Spleen (tissue), 11 donors: ENCODE measurements around the gene CA10. TPM values are rescaled to one million over a fixed set of nuclear protein-coding genes. Genes with fewer than 3 reads are reported as not detected.

Experiments used
- DNase-seq: peaks from one replicate; pipeline ENCODE4 v3.0.0-alpha.2; 2020
- H3K27ac ChIP-seq, 8 donors: fragments of 200-600 bp; sonication (generic) in 7 of 8; 1 replicate in 4 of 8; 2 replicates in 4 of 8; pipeline versions ENCODE4 v1.5.0 to v1.8.0; 2016 to 2021; ENCODE audit warnings: inconsistent platforms in 4 of 8, mild to moderate bottlenecking in 4 of 8, moderate library complexity in 1 of 8
- H3K27me3 ChIP-seq, 7 donors: fragments of 200-600 bp; sonication (generic) in 6 of 7; replicated peaks in 1 of 7; 1 replicate in 4 of 7; 2 replicates in 3 of 7; pipeline versions ENCODE4 v1.5.0 to v1.8.0; 2016 to 2021; ENCODE audit warnings: inconsistent platforms in 3 of 7, mild to moderate bottlenecking in 1 of 7
- H3K36me3 ChIP-seq, 6 donors: fragments of 200-600 bp; sonication (generic) in 5 of 6; 1 replicate in 4 of 6; 2 replicates in 2 of 6; pipeline versions ENCODE4 v1.5.0 to v1.8.0; 2016 to 2021; ENCODE audit warnings: inconsistent platforms in 2 of 6
- H3K4me1 ChIP-seq, 6 donors: fragments of 200-600 bp; sonication (generic) in 5 of 6; 1 replicate in 3 of 6; 2 replicates in 3 of 6; pipeline versions ENCODE4 v1.5.0 to v1.8.0; 2016 to 2021; ENCODE audit warnings: inconsistent platforms in 3 of 6
- H3K4me3 ChIP-seq, 8 donors: fragments of 200-600 bp; sonication (generic) in 7 of 8; 1 replicate in 4 of 8; 2 replicates in 4 of 8; pipeline versions ENCODE4 v1.5.0 to v1.8.0; 2016 to 2021; ENCODE audit warnings: inconsistent platforms in 4 of 8, mild to moderate bottlenecking in 4 of 8, moderate library complexity in 2 of 8
- H3K9me3 ChIP-seq, 8 donors: fragments of 200-600 bp; sonication (generic) in 7 of 8; 1 replicate in 4 of 8; 2 replicates in 4 of 8; pipeline versions ENCODE4 v1.5.0 to v1.8.0; 2016 to 2021; ENCODE audit warnings: inconsistent platforms in 4 of 8
- POLR2A ChIP-seq, 3 donors: fragments of 450-650 bp; IDR thresholded peaks; one replicate each; pipeline ENCODE4 v1.5.1; 2017; ENCODE audit warnings: antibody characterized with exemption in 3 of 3, mild to moderate bottlenecking in 1 of 3
- POLR2AphosphoS5 ChIP-seq, 3 donors: sonication (generic); formaldehyde crosslinking; IDR thresholded peaks; one replicate each; pipeline ENCODE4 v1.5.1; 2017; ENCODE audit warnings: antibody characterized with exemption in 3 of 3
- WGBS, 5 donors: extraction: QIAGEN DNeasy Blood & Tissue Kit in 3 of 5; methylation state at CpG; one replicate each; pipeline versions ENCODE4 v1.1.5 to v1.1.7; 2013 to 2018; 5-methylcytosine and 5-hydroxymethylcytosine counted together
- intact Hi-C: fragments of 100-400 bp; cut with DNase I; formaldehyde crosslinking; loops from one replicate; pipeline ENCODE4 v1.15.0; 2023; ENCODE audit warnings: low total_unique reads
- polyA plus RNA-seq, 3 donors: library from polyadenylated mRNA; stranded (reverse); fragments of 200-250 nt; gene quantifications; one replicate each; pipeline ENCODE4 v1.2.1, GENCODE V29; 2013
- total RNA-seq, 7 donors: library from RNA; depleted of rRNA in 3 of 7; stranded (reverse); fragments of >200 nt in 3 of 7; fragmentation: NEBNext Ultra II Directional in 4 of 7; extraction: Animal tissue kit (Norgen Biotek cat#: 25700) in 4 of 7; gene quantifications; one replicate each; pipeline versions ENCODE4 v1.1.0 to v1.2.1, GENCODE V29; 2016 to 2021
- TF ChIP-seq, protein P1 (sequence below), 11 experiments: fragments of 200-600 bp in 7 of 11; fragments of 450-650 bp in 4 of 11; sonication (generic) in 4 of 11; IDR thresholded peaks in 8 of 11; conservative IDR thresholded peaks in 3 of 11; 1 replicate in 7 of 11; 2 replicates in 4 of 11; pipeline versions ENCODE4 v1.4.0 to v1.8.0; 2016 to 2021; ENCODE audit warnings: antibody characterized with exemption in 11 of 11, inconsistent platforms in 4 of 11, mild to moderate bottlenecking in 1 of 11
- donor health status: healthy with polysubstance abuse.
- donor health status: DM: no; HTN: no; CAD: no; lungs with moderate emphysema.
- donor health status: DM: no; HTN: no; CAD: no.
- donor health status: Bipolar disorder and iron deficiency.
- donor health status: healthy.
- donor health status: DM: no; HTN: no; CAD: no.
- donor health status: DM: yes; HTN: yes; CAD: no.

CA10 gene
- total and polyA plus RNA-seq, 10 donors = 0.19 to 0.22 TPM; not detected in 8

DNA sequence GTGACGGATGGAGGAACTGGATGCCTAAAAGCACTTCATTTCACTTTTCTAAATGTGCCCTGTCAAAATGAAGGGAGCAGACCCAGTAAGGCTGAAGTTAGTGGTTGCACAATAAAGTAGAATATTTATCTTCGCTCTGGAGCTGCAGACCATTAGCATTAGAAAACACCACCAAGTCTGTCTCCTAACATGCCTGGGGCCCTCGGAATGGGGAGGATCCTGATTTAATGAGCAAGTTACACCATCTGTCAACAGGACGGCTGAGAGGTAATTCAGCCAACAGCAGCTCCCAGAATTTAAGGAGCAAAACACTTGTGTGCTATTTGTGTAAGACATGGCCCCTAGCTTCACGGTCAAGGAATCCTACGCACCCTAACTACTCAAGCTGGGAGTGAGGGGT lies 22.3 kb downstream of the CA10 start:
- H3K27ac ChIP-seq = no peak overlapping the region
- intact Hi-C loops = no loop called here
- DNase-seq = no peak
- no peaks in the 10 kb centered on the region for H3K27me3 ChIP-seq
- no peaks in the 10 kb centered on the region for H3K9me3 ChIP-seq
- 50 to 64% (median 56%) methylated on average over 5 to 6 of the region's 6 CpGs for WGBS, 5 donors
- no peak overlapping the region for H3K4me3 ChIP-seq
- H3K36me3 ChIP-seq = no peaks in the 10 kb centered on the region
- H3K4me1 ChIP-seq = no peaks in the 10 kb centered on the region
- no peak for TF ChIP-seq POLR2AphosphoS5 (IDR thresholded peaks at IDR 0.05)
- TF ChIP-seq POLR2A (IDR thresholded peaks at IDR 0.05) = no peak
- TF ChIP-seq, protein P1, sequence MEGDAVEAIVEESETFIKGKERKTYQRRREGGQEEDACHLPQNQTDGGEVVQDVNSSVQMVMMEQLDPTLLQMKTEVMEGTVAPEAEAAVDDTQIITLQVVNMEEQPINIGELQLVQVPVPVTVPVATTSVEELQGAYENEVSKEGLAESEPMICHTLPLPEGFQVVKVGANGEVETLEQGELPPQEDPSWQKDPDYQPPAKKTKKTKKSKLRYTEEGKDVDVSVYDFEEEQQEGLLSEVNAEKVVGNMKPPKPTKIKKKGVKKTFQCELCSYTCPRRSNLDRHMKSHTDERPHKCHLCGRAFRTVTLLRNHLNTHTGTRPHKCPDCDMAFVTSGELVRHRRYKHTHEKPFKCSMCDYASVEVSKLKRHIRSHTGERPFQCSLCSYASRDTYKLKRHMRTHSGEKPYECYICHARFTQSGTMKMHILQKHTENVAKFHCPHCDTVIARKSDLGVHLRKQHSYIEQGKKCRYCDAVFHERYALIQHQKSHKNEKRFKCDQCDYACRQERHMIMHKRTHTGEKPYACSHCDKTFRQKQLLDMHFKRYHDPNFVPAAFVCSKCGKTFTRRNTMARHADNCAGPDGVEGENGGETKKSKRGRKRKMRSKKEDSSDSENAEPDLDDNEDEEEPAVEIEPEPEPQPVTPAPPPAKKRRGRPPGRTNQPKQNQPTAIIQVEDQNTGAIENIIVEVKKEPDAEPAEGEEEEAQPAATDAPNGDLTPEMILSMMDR (IDR thresholded peaks at IDR 0.05 in 8 of 11, conservative IDR thresholded peaks at IDR 0.05 in 3 of 11) = no peak

DNA sequence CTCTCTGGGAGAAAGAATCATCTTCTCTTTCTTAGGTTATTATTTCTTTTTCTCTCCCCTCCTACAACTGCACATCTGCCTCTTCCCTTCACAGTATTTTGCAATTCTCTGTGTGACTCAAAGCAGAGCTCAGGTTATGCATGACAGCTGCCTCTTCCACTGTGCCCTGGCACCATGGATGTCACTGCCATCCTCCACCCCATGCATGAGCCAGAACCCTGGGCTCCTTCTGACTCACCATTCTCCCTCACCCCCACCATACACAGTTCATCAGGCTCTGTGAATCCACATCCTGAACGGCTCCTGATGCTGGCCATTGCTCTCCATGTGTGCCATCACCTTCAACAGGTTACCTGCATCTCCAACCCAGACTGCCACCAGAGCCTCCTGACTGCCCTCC lies 23.9 kb downstream of the CA10 start:
- no peaks in the 10 kb centered on the region for H3K27me3 ChIP-seq
- WGBS, 5 donors = 55 to 68% (median 61%) methylated on average over 1 of the region's 1 CpG
- H3K4me3 ChIP-seq = no peak overlapping the region
- H3K9me3 ChIP-seq = no peaks in the 10 kb centered on the region
- TF ChIP-seq POLR2AphosphoS5 (IDR thresholded peaks at IDR 0.05) = no peak
- H3K27ac ChIP-seq = no peak overlapping the region
- intact Hi-C loops = no loop called here
- H3K4me1 ChIP-seq = no peaks in the 10 kb centered on the region
- no peaks in the 10 kb centered on the region for H3K36me3 ChIP-seq
- no peak for DNase-seq

DNA sequence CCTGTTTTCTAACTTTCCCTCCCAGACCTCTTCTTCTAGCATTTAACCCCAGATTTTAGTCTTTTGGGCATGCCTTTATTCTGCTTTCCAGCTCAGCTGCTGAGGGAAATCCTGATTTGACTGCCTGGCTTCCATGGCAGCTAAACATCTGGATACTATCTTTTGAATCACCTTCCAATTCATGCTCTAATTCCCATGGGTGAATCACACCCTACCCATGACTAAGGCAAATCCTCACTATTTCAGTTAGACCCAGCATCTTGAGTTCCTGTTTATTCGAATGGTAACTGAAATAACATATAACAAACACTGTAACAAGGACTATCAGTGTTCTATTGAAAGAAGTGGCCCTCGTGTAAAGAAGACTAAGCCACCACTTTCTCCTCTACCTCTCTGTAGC lies 29.8 kb downstream of the CA10 start:
- 56 to 79% (median 65%) methylated on average over 2 of the region's 2 CpGs for WGBS, 5 donors
- intact Hi-C loops = no loop called here
- Histone ChIP-seq H3K27ac (no peak overlapping the region), H3K9me3 (no peaks in the 10 kb centered on the region), H3K4me3 (no peak overlapping the region), H3K36me3 (no peaks in the 10 kb centered on the region), H3K4me1 (no peaks in the 10 kb centered on the region), H3K27me3 (peaks cover 0 to 5% (median 0%) of the 10 kb centered on the region in 7 donors)
- no peak for DNase-seq
- TF ChIP-seq POLR2AphosphoS5 (IDR thresholded peaks at IDR 0.05) = no peak
- TF ChIP-seq, protein P1 (IDR thresholded peaks at IDR 0.05 in 8 of 11, conservative IDR thresholded peaks at IDR 0.05 in 3 of 11) = no peak
- no peak for TF ChIP-seq POLR2A (IDR thresholded peaks at IDR 0.05)

DNA sequence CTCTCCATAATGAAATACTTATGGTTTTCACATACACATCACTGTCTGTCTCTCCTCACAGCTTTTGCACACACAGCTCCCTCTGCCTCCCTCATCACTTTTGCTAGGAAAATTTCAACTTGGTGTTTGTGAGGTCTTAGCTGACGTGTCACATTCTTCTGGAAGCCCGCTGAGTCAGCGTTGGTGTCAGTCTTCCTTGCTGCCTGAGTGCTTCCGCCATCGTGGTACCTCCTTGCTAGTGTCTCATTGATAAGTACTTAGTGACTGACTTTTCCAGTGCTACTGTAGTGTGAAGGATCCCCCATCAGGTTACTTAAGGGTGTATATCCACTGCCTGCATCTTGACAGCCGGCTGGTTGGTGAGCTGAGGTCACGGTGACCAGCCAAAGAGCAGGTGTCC lies 33.5 kb downstream of the CA10 start:
- no peaks in the 10 kb centered on the region for H3K36me3 ChIP-seq
- WGBS, 5 donors = 80 to 88% (median 84%) methylated on average over 7 of the region's 7 CpGs
- H3K27me3 ChIP-seq = peaks cover 0 to 5% (median 0%) of the 10 kb centered on the region in 7 donors
- intact Hi-C loops = no loop called here
- H3K27ac ChIP-seq = no peak overlapping the region
- TF ChIP-seq, protein P1 (IDR thresholded peaks at IDR 0.05 in 8 of 11, conservative IDR thresholded peaks at IDR 0.05 in 3 of 11) = no peak
- TF ChIP-seq POLR2A (IDR thresholded peaks at IDR 0.05) = no peak
- H3K4me3 ChIP-seq = no peak overlapping the region
- peaks cover 0 to 13% (median 0%) of the 10 kb centered on the region in 8 donors for H3K9me3 ChIP-seq
- no peak for DNase-seq
- H3K4me1 ChIP-seq = no peaks in the 10 kb centered on the region

DNA sequence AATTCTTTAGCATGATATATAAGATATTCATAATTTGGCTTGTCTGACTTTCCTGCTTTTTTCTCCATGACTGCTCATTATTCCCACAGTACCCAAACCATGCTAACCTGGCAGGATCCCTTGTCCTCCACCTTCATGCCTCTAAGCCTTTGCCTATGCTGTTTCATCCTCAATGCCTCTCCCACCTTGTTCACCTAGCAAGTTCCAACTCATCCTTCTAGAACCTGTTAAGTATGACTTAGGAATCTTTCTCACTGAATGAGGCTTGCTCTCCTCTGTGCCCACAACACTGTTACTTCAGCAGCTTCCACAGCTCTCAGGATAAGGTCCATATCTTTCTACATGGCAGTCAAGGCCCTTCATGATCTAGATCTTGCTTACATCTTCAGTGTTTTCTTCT lies 34.0 kb downstream of the CA10 start:
- DNase-seq = no peak
- Histone ChIP-seq H3K27me3 (peaks cover 0 to 5% (median 0%) of the 10 kb centered on the region in 7 donors), H3K4me1 (no peaks in the 10 kb centered on the region), H3K27ac (no peak overlapping the region), H3K4me3 (no peak overlapping the region), H3K9me3 (peaks cover 0 to 16% (median 0%) of the 10 kb centered on the region in 8 donors), H3K36me3 (no peaks in the 10 kb centered on the region)
- intact Hi-C loops = no loop called here
- TF ChIP-seq POLR2A (IDR thresholded peaks at IDR 0.05) = no peak
- TF ChIP-seq POLR2AphosphoS5 (IDR thresholded peaks at IDR 0.05) = no peak
- TF ChIP-seq, protein P1 (IDR thresholded peaks at IDR 0.05 in 8 of 11, conservative IDR thresholded peaks at IDR 0.05 in 3 of 11) = no peak
